Renal cortex interstitium (tissue), 11 donors: ENCODE results near the gene SOX6. TPM values are rescaled to one million over a fixed set of nuclear protein-coding genes. Genes with fewer than 3 reads are reported as not detected.
"Not testable (repeated sequence)": the region's sequence is repeated elsewhere in the genome, so short reads cannot be mapped to it uniquely, and the experiment has no call there.

Experiments
- DNase-seq, 11 donors: peaks; one replicate each; pipeline ENCODE4 v3.0.0-alpha.2; 2013; ENCODE audit warnings: low read depth in 9 of 11, low spot score in 4 of 11; ENCODE audit errors: extremely low read depth in 1 of 11
- polyA plus RNA-seq, 3 donors: library from polyadenylated mRNA; unstranded; fragments of 120-200 nt; gene quantifications; one replicate each; pipeline ENCODE4 v1.2.1, GENCODE V29; 2013; ENCODE audit not compliant: insufficient read length in 3 of 3

The SOX6 gene
- polyA plus RNA-seq, 3 donors: 20.4 to 24.9 (median 21.0) TPM

GRCh38 chr11:16093889-16094653, 262.3 kb downstream of the SOX6 start:
- DNase-seq: no peak

- DNase-seq: no peak
Measured at GRCh38 chr11:16091862-16092261, 264.5 kb downstream of the SOX6 start.

GRCh38 chr11:16089481-16089880, 266.9 kb downstream of the SOX6 start:
- DNase-seq: no peak

- DNase-seq: no peak
Measured at GRCh38 chr11:16088774-16089173, 267.6 kb downstream of the SOX6 start.

GRCh38 chr11:16087886-16088285, 268.5 kb downstream of the SOX6 start:
- no peak for DNase-seq

GRCh38 chr11:16086229-16086819, 270.0 kb downstream of the SOX6 start:
- no peak for DNase-seq

GRCh38 chr11:16082095-16083055, 274.0 kb downstream of the SOX6 start:
- DNase-seq: no peak

GRCh38 chr11:16081382-16082094, 274.8 kb downstream of the SOX6 start:
- no peak for DNase-seq

- DNase-seq: no peak
Measured at GRCh38 chr11:16080688-16081381, 275.5 kb downstream of the SOX6 start.

GRCh38 chr11:16078936-16079335, 277.4 kb downstream of the SOX6 start:
- no peak for DNase-seq

GRCh38 chr11:16070573-16070972, 285.8 kb downstream of the SOX6 start:
- DNase-seq: no peak

GRCh38 chr11:16067268-16067667, 289.1 kb downstream of the SOX6 start:
- not testable (repeated sequence) for DNase-seq

GRCh38 chr11:16059332-16059731, 297.0 kb downstream of the SOX6 start:
- DNase-seq: no peak

- DNase-seq: peak in 4 of 11 donors; percentile 2 to 15 (median 9)
Measured at GRCh38 chr11:16058671-16059070, 297.7 kb downstream of the SOX6 start.

- DNase-seq: no peak
Measured at GRCh38 chr11:16052750-16053149, 303.6 kb downstream of the SOX6 start.

- DNase-seq: no peak
Measured at GRCh38 chr11:16049611-16050010, 306.7 kb downstream of the SOX6 start.

- DNase-seq: no peak
Measured at GRCh38 chr11:16047073-16047472, 309.3 kb downstream of the SOX6 start.

- no peak for DNase-seq
Measured at GRCh38 chr11:16043617-16044016, 312.7 kb downstream of the SOX6 start.

GRCh38 chr11:16041207-16041606, 315.1 kb downstream of the SOX6 start:
- no peak for DNase-seq
